ENCODE measurements around the gene GEMIN4.
"Not testable (repeated sequence)": the region's sequence is repeated elsewhere in the genome, so short reads cannot be mapped to it uniquely, and the experiment has no call there.

The GEMIN4 gene

GRCh38 chr17:752002-752619 lies at the start of gene GEMIN4:
Gene GEMIN4 (minus strand): TSS chr17:752264. CDS start chr17:752142, 122 bp downstream.
- peak; percentile 96 for DNase-seq

GRCh38 chr17:801660-802059 lies 49.6 kb upstream of the GEMIN4 start:
- DNase-seq: no peak

GRCh38 chr17:800446-801242 lies 48.6 kb upstream of the GEMIN4 start:
- no peak for DNase-seq

- DNase-seq: no peak
These were observed 47.2 kb upstream of the GEMIN4 start for GRCh38 chr17:799261-799660.

- no peak for DNase-seq
These were observed 46.2 kb upstream of the GEMIN4 start for GRCh38 chr17:798246-798645.

GRCh38 chr17:797236-797840 lies 45.3 kb upstream of the GEMIN4 start:
- DNase-seq: no peak

GRCh38 chr17:796609-797008 lies 44.5 kb upstream of the GEMIN4 start:
- no peak for DNase-seq

GRCh38 chr17:795721-796120 lies 43.7 kb upstream of the GEMIN4 start:
- no peak for DNase-seq

- no peak for DNase-seq
These were observed 43.2 kb upstream of the GEMIN4 start for GRCh38 chr17:795276-795675.

- DNase-seq: peak; percentile 79
These were observed 42.8 kb upstream of the GEMIN4 start for GRCh38 chr17:794876-795275.

GRCh38 chr17:792277-792676 lies 40.2 kb upstream of the GEMIN4 start:
- peak; percentile 24 for DNase-seq

- no peak for DNase-seq
These were observed 39.8 kb upstream of the GEMIN4 start for GRCh38 chr17:791829-792228.

GRCh38 chr17:790874-791247 lies 38.8 kb upstream of the GEMIN4 start:
- not testable (repeated sequence) for DNase-seq

GRCh38 chr17:789931-790873 lies 38.1 kb upstream of the GEMIN4 start:
- DNase-seq: not testable (repeated sequence)

- DNase-seq: no peak
These were observed 37.2 kb upstream of the GEMIN4 start for GRCh38 chr17:789160-789840.

GRCh38 chr17:788551-788950 lies 36.5 kb upstream of the GEMIN4 start:
- no peak for DNase-seq

GRCh38 chr17:787641-788221 lies 35.7 kb upstream of the GEMIN4 start:
- DNase-seq: no peak

GRCh38 chr17:785901-786300 lies 33.8 kb upstream of the GEMIN4 start:
- DNase-seq: not testable (repeated sequence)

GRCh38 chr17:784143-784542 lies 32.1 kb upstream of the GEMIN4 start:
- DNase-seq: no peak

GRCh38 chr17:781805-782731 lies 30.0 kb upstream of the GEMIN4 start, which contains the start of the genes GLOD4 and MRM3:
Gene GLOD4 (minus strand): TSS chr17:782280. CDS start chr17:782255, 25 bp downstream.
Gene MRM3 (plus strand): TSS chr17:782353. CDS start chr17:782379, 26 bp downstream.
- peak; percentile 95 for DNase-seq

- no peak for DNase-seq
These were observed 26.0 kb upstream of the GEMIN4 start for GRCh38 chr17:778096-778495.
